K562 (cell line): ENCODE measurements around the gene CORO2A.

Source experiments
- CBX5 ChIP-seq: IDR thresholded peaks from 2 replicates; pipeline ENCODE4 v1.6.1; 2014; ENCODE audit warnings: low read depth, borderline replicate concordance
- CEBPG ChIP-seq, 3 experiments: fragments of 200-800 bp in 1 of 3; sonication (Bioruptor generic) in 1 of 3; sonication (generic) in 1 of 3; formaldehyde crosslinking in 1 of 3; IDR thresholded peaks in 2 of 3; conservative IDR thresholded peaks in 1 of 3; 2 replicates each; pipeline versions ENCODE4 v1.6.1 to v1.8.0; 2016 to 2022; ENCODE audit warnings: missing compliant biosample characterization in 2 of 3, missing genetic modification characterization in 2 of 3, mild to moderate bottlenecking in 1 of 3, missing genetic modification reagents in 1 of 3
- CTCF ChIP-seq, 3 experiments: IDR thresholded peaks in 2 of 3; conservative IDR thresholded peaks in 1 of 3; 2 replicates each; pipeline ENCODE4 v1.5.1; 2011 to 2012; ENCODE audit warnings: low read length in 3 of 3, mild to moderate bottlenecking in 3 of 3, control low read depth in 2 of 3, improper control_type of control experiment in 1 of 3, inconsistent platforms in 1 of 3, low read depth in 1 of 3, mixed read lengths in 1 of 3, moderate library complexity in 1 of 3; ENCODE audit not compliant: insufficient read depth in 2 of 3
- E2F1 ChIP-seq: sonication (generic); formaldehyde crosslinking; IDR thresholded peaks from 2 replicates; pipeline ENCODE4 v1.8.1; 2023; ENCODE audit warnings: mild to moderate bottlenecking, missing genetic modification reagents, moderate library complexity
- ERF ChIP-seq: fragments of 450-650 bp; formaldehyde crosslinking; IDR thresholded peaks from 2 replicates; pipeline ENCODE4 v1.4.0; 2020; ENCODE audit warnings: mild to moderate bottlenecking, mixed read lengths
- NCOR1 ChIP-seq: fragments of 450-650 bp; IDR thresholded peaks from 2 replicates; pipeline ENCODE4 v1.6.1; 2016; ENCODE audit warnings: mild to moderate bottlenecking, moderate library complexity
- NR3C1 ChIP-seq: sonication (generic); formaldehyde crosslinking; IDR thresholded peaks from 2 replicates; pipeline ENCODE4 v1.8.1; 2022; ENCODE audit warnings: missing genetic modification reagents
- POLR2A ChIP-seq: fragments of 450-650 bp; conservative IDR thresholded peaks from 2 replicates; pipeline ENCODE4 v1.6.1; 2016
- TGIF2 ChIP-seq: sonication (generic); formaldehyde crosslinking; IDR thresholded peaks from 2 replicates; pipeline ENCODE4 v1.8.1; 2022; ENCODE audit warnings: mild to moderate bottlenecking, missing genetic modification reagents, moderate library complexity
- ZBTB11 ChIP-seq, 3 experiments: fragments of 200-800 bp in 1 of 3; fragments of 250-450 bp in 1 of 3; fragments of 450-650 bp in 1 of 3; sonication (Bioruptor Pico) in 1 of 3; sonication (Bioruptor generic) in 1 of 3; formaldehyde crosslinking in 1 of 3; IDR thresholded peaks; 2 replicates each; pipeline versions ENCODE4 v1.6.1 to v1.8.0; 2016 to 2022; ENCODE audit warnings: mild to moderate bottlenecking in 2 of 3, missing genetic modification characterization in 2 of 3, missing compliant biosample characterization in 1 of 3, moderate library complexity in 1 of 3
- ZNF592 ChIP-seq: fragments of 450-650 bp; IDR thresholded peaks from 2 replicates; pipeline ENCODE4 v1.6.1; 2017; ENCODE audit warnings: antibody characterized with exemption, mild to moderate bottlenecking

GRCh38 chr9:98201102-98201501 lies 8.7 kb upstream of the CORO2A start:
- TF ChIP-seq ERF (no peak), ZBTB11 (CRISPR knock-in tag; IDR thresholded peaks at IDR 0.05) (no peak), CTCF (IDR thresholded peaks at IDR 0.05 in 2 of 3, conservative IDR thresholded peaks at IDR 0.05 in 1 of 3; ENCODE audit: insufficient read depth in 2 of 3, low read depth in 1 of 3, low read length in 3 of 3) (no peak), E2F1 (no peak), ZNF592 (no peak), TGIF2 (CRISPR knock-in tag) (no peak), CEBPG (CRISPR knock-in tag; IDR thresholded peaks at IDR 0.05) (no peak), CEBPG (tag; conservative IDR thresholded peaks at IDR 0.05 in 1 of 2, IDR thresholded peaks at IDR 0.05 in 1 of 2) (no peak), POLR2A (no peak), NR3C1 (CRISPR knock-in tag) (no peak), CBX5 (no peak), NCOR1 (no peak)
